GM19455 (cell line): ENCODE results near the gene CELF2.

Experiments
- ATAC-seq: cut with Tn5 transposase; IDR thresholded peaks from one replicate; pipeline ENCODE4 v1.9.1; 2021; ENCODE audit not compliant: unreplicated experiment

The CELF2 gene

DNA sequence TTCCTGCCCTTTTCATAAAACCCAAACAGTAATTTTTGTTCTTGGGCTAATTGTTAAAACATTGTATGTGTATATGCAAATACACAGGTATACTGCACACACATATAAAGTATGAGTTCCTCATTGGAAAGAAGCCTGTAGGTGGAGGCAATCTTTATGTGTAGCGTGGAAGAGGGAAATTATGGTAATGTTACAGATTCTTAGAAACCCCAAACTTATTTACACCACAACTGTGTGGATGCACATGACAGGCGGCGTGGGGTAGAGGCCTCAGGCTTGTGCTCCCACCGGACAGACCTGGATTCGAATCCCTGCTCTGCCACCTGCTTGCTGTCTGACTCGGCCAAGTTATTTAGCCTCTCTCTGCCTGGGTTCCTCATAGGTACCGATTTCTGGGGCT, 223.0 kb downstream of the CELF2 start:
- ATAC-seq, result no peak

DNA sequence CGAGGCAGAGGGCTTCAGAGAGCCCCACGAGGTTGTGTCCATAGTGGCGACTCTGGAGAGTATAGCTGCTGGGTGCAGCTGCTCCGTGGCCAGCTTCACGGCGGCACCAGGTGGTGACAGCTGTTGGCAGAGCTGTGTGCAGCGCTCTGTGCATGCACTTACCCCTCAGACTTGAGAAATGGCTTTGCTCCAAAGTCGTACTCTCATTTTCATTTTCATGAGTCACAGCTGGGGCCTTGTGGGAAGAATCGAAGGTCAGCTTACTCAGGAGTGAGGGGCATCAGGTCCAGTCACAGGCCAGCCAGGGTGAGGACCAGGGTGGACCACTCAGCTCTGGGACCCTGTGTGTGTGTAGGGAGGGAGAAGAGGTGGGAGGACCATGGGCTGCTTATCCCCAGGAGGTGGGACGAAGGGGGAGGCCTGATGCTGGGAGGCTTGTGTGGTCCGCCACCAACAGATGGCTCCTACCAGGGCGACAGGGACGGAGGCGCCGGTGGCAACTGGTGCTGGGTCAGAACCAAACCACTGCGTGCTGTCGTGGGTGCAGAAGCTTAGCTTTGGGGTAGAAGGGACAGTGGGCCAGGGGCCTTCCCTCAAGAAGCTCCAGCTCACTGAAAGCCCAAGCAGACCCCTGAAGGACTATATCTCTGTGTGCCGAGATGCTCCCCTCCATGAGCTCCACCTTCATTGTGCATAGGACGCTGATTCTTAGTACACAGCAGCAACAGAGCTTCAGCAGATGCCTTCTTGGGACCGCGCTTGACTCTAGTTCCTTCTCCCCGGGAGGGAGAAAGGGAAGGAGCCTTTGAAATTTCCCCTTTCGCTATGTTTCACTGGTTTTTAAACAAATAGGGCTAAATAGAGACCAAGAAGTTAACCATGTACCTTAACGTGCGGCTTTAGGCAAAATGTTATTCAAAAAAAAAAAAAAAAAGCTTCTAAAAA, 225.0 kb downstream of the CELF2 start:
- ATAC-seq, result peak; percentile 57

DNA sequence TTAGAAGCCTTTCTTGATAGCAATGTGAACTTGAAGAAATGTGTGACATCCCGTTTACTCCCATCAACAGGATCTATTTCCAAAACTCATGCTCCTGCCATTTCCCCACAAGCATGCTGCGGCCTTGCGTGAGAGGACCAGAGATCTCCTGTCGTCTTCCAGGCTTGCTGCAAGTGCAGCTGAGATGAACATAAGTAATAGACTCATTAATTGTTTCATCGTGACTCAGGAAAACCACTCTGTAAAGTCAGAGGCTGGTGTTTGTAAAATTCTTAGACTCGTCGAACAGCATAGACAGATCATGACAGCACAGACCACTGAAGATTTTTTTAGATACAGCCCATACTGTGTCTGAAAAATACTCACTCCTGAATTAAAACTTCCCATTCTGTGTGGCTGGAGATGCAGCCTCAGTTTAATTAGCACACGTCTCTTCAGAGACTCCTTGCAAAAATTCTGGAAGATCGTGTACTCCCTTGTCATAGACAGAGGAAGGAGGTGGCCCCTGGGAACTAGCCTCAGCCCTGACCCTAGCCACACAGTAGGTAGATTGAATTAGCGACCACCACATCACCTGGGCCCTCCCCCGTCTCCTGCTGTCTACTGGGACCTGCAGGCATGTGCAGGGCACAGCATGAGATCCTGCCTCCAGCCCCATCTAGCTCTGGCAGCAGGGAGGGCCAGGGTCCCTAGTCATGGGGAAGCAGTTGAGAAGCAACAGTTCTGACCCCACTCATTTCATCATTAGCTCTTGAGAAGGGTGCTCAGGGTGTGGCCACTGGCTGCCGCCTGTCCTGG, 226.0 kb downstream of the CELF2 start:
- no peak for ATAC-seq

DNA sequence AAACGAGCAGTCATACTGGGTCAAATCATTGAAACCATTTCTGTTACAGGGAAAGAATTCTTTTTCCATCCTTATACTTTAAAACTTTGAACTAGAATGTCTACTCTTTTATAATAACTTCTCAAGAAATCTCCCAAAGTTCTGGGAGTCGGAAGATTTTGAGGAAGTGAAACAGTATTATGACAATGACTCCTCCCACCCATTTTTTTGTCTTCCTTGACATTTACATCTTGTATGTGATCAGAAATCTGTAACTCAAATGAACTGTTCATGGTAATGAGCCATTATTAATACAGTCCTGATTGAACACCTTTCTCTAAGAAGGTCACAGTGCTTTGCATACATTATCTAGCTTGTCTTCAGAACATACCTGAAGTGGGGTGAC, 227.4 kb downstream of the CELF2 start:
- ATAC-seq, result no peak

DNA sequence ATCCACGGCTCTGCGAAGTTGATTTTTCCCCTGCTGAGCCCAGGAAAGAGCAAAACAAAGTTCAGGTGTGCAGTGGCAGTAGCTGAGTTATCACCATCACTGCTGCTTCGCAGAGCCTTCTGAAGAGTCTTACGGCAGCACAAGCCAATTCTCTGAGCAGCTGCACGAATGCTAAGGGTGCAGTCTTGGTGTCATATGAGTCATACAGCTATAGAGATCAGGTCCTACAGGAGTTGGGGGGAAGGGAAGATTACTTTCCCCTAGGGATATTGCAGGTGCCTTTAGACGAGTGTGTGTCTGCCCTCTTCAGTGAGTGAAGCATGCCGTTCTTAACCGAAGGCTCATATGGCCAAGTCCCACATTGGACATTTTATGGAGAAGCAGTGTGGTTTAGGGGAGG, 227.8 kb downstream of the CELF2 start:
- peak; percentile 52 for ATAC-seq

DNA sequence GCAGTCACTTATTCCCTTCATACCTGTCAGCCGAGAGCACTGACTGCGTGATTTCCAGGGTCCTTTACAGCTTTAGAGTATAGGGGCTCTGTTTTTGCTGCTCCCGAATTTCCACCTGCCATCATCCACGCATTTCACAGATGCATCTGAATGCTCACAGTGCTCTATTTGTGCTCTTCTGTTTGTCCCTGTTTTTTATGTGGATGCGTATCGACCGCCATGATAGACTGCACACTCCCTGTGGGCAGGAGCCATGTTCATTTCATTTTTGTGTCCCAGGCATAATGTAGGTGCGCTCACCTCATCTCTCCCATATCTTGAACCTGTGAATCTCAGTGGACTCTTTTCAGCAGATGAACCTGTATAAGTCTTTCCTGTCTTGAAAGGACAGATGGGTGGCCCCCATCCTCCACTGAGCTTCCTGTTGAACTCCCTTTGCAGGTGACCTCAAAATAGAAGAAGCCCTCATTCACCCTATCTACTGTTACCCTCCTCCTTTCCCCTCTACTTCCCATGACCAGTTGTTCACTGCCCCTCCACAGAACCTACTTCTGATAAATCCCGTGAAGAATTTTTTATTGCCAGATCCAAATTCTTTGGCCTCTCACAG, 228.4 kb downstream of the CELF2 start:
- ATAC-seq, result no peak

DNA sequence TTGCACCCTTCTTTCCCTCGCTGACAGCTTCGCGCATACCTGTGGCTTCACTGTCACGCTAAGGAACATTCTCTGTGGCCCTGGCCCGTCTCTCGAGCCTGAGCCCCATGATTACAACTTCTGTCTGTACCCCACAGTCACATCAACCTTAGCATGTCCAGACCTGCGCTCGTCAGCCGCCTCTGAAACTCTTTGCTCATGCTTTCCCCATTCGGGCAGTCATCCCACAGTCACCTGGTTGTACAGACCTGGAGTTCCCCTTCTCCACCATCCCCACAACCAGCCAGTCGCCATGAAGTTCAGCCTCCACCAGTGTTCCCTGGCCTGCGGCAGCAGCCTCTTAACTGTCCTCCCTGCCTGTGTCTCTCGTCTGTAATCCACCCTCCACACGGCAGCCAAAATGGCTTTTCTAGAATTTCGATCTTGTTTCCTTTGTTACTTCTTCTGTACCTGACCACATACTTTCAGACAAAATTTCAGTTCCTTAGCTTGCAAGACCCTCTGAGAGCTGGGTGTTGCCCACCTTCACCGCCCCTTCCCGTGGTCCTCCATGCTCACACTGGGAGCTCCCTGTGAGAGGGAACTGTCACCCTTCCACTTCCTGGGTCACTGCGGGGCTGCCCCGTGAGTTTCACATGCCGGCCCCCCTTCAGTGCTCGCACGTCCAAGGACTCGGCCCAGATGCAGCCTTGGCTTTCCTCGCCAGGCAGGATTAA, 229.2 kb downstream of the CELF2 start:
- ATAC-seq, result no peak

DNA sequence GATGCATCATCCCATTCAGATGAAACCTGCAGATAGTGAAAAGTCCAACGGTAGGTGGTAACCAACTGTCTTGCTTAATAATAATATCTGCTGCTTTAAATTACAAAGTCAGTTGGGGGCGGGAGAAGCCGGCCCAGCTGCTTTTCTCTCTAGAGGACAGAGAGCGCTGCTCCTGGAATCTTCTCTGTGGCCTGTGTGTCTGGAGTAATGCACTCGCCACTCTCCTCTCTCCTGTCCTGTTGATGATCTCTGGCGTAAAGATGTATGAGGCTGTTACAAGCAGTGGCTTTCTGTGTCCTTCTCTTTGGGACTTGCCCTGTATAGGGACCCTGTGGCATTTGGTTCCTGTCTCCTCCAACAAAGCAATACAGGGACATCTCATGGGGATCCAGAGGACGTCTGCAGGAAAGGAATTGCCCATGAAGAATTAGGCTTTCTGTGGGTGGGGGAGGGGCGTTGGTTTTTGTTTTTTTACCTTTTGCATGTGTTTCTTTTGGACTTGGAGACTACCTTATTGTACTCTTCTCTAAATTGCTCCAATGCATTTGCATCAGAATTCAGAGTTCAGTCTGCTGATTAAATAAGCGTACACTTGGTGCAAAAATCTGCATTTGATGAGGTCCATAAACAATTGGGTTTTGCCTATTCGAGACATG, 231.6 kb downstream of the CELF2 start:
- ATAC-seq, result no peak

DNA sequence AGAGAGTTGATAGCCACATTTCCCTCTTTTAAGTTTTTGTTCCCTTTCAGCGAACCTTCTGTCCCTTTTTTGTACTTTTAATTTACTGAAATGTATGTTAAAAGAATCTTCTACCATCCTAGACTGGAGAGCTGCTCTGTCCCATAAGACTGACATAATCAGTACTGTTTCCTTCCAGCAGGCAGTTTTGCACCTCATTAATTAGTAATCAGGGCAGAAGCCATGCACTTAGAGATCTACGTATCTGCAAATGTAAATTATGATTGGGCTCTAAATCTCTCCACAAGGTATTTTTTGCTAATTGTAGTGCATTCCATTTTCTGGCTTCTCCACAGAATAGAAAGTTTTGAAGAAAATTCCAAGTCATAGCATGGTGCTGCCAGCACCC, 232.1 kb downstream of the CELF2 start:
- ATAC-seq, result no peak

DNA sequence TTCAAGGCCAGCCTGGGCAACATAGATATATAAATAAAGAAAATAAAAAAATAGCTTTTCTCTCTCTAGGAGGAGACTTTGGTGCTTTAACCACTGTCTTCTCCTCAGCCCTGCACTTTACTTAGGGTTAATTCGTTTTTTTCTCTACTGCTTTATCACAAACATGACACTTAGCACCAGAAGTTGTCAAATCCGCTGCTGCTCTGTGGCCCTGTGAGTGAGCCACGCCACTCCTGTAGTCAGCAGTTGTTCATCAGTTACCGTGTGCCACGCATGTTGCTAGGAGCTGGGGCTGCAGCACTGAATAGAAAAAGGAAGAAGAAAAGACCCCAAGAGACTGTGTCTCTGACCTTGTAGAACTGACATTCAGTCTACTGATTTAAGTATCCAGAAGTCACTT, 232.6 kb downstream of the CELF2 start:
- no peak for ATAC-seq

DNA sequence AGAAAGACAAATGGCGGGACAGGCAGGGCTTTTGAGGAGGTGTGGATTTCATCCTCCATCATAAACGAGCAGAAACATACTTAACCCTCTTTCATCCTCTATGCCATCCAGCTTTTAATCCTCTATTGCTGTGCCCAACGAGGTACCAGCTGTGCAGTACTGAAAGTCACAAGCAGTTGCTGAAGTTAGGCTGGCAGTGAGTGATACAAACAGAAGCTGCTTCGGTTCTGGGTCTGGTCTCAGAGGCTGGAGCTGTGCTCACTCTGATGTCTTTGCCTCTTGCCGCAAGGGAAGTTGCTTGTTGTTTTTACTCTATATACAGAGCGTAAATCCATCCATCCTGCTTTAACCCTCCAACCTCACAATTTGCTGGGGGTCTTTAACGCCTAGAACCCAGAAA, 235.2 kb downstream of the CELF2 start:
- ATAC-seq, result no peak

DNA sequence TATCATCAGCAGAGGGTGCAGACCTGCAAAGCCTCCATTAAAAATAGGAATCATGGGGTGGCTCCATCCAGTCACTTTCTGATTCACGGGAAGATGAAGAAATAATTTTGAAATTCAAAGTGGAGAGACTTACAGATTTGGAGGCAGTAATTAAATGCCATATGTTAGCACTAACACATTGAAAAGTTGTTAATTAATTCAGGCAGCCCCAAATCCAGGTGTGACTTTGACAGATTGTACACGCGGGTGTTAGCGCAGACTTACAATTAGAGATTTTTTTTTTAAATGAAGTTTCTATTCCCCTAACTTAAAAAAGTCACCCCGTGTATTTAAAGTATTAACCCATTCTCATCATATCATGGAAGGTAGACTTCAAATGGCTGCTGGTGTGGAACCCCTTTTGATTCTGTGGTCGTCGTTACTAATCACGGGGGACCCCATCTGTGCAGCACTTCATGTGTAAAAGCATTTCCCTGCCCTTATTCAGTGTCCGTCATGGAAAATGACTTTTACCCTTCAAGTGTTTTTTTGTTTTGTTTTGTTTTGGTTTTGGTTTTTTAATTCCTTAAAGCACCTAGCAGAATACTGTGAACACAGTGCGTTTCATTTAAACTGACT, 235.8 kb downstream of the CELF2 start:
- no peak for ATAC-seq

DNA sequence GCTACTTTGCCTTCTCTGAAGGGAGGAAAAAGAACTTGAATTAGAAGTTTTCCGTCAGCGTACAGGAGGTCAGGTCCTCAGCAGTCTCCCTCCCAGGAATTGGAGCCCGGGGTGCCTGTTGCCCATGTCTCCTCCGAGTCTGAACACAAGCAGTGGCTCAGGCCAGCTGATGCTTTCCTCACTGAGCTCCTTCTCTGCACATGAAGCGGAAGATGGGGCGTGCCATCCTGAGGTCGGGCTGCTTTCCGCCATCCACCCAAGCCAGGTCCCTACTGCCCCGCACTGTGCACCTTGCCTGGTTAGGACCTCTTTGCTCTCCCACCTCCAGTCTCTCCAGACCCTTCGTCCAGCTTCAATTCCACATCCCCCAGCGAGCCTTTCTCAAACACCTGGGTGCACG, 237.5 kb downstream of the CELF2 start:
- no peak for ATAC-seq

DNA sequence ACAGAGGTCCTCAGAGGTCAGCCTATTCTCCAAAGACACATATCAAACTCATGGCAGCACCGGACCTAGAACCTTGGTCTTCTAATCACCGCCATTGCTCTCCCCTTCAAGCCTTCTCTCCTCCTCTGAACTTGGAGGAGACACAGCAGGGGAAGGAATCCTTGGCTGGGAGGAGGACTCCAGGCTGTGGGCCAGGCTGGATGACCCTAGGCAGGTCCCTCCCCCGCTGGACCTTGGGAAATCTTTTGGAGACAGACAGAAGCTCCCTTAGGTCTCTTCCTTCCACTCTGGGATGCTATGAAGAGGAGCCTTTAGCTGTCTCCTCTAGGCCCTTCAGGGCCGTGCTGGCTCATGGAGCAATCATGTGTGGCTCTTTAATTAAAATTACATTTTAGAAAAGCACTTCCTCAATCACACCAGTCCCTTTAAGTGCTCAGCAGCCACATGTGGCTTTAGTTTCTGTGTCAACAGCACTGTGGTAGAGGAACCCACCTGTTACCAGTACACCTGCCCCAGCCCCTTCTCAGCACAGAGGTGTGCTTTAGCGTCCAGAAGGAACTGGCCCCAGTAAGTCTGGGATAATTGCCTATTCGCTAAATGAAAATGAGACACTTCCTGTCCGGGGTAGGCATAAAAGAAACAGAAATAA, 238.2 kb downstream of the CELF2 start:
- no peak for ATAC-seq

DNA sequence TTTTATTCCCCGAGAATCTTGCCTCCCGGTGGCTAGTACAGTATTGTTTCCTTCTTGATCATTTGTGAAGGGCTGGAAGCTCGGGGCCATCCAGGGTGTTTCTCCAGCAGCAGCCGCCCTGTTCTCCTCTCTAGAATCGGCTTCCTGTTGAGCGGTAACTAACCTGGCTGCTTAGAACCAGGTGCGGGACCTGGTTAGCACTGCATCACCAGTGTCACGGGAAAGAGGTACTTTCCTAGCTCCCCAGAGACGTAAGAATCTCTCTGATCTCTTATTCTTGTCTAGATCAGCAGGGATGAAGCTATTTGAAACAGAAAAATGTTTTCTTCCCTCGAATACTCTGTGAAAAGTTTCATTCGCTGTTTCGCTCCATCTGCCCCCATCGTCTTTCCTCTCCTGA, 239.2 kb downstream of the CELF2 start:
- no peak for ATAC-seq

DNA sequence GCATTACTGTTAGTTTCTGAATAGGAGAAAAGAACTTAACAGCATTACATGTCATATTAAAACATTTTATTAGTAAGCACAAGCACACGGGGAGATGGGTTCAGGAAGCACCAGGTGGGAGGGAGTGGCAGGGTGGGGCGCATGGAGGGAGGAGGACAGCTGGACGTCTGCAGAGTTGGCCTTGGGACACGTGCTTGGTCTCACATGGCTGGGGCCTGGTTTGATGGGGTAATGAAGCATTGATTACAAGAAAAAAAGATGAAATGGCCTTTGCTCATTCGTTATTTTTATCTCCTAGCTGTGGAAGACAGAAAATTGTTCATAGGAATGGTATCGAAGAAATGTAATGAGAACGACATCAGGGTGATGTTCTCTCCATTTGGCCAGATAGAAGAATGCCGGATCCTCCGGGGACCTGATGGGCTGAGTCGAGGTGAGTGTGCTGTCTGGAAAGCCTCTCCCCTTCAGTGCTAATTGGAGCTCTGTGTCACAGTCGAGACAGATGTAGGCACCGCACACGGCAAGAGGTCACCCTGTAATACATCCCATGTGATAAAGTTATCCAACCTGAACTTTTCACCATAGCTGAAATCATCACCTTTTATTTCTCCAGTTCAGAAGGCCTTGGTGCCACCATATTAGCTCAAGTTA, 239.9 kb downstream of the CELF2 start:
- ATAC-seq, result no peak

DNA sequence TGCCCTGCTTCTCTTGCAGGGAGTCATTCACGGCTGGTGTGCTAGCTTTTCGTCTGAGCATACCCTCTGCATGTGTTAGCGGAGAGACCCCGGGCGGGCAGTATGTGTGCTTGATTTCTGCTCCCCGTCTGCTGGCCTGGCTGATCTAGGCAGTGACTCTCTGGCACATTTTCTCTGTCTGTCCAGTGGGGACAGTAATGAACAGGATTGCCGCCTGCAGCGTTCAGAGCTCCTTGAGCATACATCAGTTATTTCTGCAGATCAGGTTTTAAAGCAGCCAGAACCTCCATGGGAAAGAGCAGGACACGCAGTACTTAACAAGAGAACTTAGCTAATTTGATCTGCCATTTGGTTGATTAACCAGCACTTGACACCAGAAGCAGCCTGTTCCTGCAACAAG, 242.5 kb downstream of the CELF2 start:
- ATAC-seq, result no peak

DNA sequence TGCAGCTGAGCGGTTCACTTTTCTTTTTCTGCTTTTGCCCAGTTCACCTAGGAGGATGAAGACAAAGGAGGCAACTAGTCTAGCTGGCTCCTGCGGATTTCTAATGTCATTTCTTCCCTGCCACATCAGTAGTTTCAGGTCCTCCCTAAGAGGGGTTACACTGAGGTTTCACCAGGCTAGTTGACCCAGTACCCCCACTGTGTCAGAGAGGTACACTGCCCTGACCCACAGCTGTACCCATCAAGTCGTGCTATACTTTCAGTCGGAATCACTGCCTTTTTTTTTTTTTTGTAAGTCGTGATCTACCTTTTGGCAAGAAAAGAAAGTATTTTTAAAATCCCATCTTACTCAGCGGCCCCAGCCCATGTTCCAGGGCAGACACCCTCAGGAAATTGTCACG, 243.5 kb downstream of the CELF2 start:
- no peak for ATAC-seq
